AG04449 (cell line): ENCODE measurements around the gene TEX30.
A peak's percentile ranks its signal among the peaks of the same experiment; 100 is the strongest.

Experiments used
- CTCF ChIA-PET: fragments of 350-600 bp; formaldehyde crosslinking; extraction: SDS; loops from one replicate; lab custom pipeline; 2021; ENCODE audit warnings: antibody characterized with exemption; lab: Yijun Ruan, JAX
- POLR2A ChIA-PET: fragments of 400-600, 350-600 bp; formaldehyde crosslinking; extraction: SDS; loops from one replicate; lab custom pipeline; 2020; ENCODE audit warnings: antibody characterized with exemption, inconsistent platforms; lab: Yijun Ruan, JAX
- DNase-seq: peaks from one replicate; pipeline ENCODE4 v3.0.0-alpha.2; 2010; ENCODE audit warnings: low read depth, low spot score
- H3K4me3 ChIP-seq: 2 replicates; pipeline ENCODE4 v1.5.1; 2011; ENCODE audit warnings: low read depth, mild to moderate bottlenecking, control low read depth, low read length
- CTCF ChIP-seq: IDR thresholded peaks from one replicate; pipeline ENCODE4 v1.5.1; 2011; ENCODE audit warnings: mild to moderate bottlenecking, moderate library complexity, low read length, control low read depth, inconsistent platforms; ENCODE audit not compliant: insufficient read depth; ENCODE audit errors: missing control alignments

Gene TEX30

GRCh38 chr13:102721800-102722231 is 51.8 kb downstream of the TEX30 start:
- TF ChIP-seq CTCF: no peak
- CTCF ChIA-PET: interaction anchor here (0.9 to 2.2 kb wide), 5 partner anchors 14 to 142 kb away, joined by 3 to 8 read pairs (median 4); no protein-coding TSS in a partner anchor
- H3K4me3 ChIP-seq: no peak overlapping the region
- POLR2A ChIA-PET: no interaction called here
- peak; percentile 19 for DNase-seq

- no peak for TF ChIP-seq CTCF
- no peak for DNase-seq
- CTCF ChIA-PET: interaction anchor here (1.6 to 2.9 kb wide), 2 partner anchors 127 to 138 kb away, joined by 5 to 16 read pairs; no protein-coding TSS in a partner anchor
- H3K4me3 ChIP-seq: no peak overlapping the region
- POLR2A ChIA-PET: no interaction called here
Measured at GRCh38 chr13:102718746-102719145, 54.8 kb downstream of the TEX30 start.
